Dermis microvascular lymphatic vessel endothelial cell (primary cell): ENCODE measurements around the gene GPR37. TPM values are rescaled to one million over a fixed set of nuclear protein-coding genes. Genes with fewer than 3 reads are reported as not detected.

Experiments
- DNase-seq, 2 donors: peaks; one replicate each; pipeline versions ENCODE4 v3.0.0 to v3.0.0-alpha.2; 2010; ENCODE audit warnings: low read depth in 2 of 2
- total RNA-seq: library from RNA; depleted of rRNA; stranded (reverse); fragments of >200 nt; gene quantifications from 2 replicates; pipeline ENCODE4 v1.2.1, GENCODE V29; 2014

The GPR37 gene
- total RNA-seq, 1 donor from 2014 or later, result 0.13 TPM

DNA sequence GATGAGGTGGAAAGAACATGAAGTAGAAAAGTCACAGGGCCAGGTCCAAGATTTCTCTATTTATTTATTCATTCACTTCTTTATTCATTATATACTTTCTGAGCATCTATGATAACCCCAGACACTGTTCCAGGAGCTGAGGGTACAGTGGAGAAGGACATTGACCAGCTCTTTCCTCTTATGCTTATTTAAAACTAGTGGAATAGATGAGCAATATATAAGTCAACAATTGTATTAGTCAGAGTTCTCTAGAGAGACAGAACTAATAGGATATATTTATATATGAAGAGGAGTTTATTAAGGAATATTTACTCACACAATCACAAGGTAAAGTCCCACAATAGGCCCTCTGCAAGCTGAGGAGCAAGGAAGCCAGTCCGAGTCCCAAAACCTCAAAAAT lies 15.0 kb upstream of the GPR37 start:
- no peak for DNase-seq

DNA sequence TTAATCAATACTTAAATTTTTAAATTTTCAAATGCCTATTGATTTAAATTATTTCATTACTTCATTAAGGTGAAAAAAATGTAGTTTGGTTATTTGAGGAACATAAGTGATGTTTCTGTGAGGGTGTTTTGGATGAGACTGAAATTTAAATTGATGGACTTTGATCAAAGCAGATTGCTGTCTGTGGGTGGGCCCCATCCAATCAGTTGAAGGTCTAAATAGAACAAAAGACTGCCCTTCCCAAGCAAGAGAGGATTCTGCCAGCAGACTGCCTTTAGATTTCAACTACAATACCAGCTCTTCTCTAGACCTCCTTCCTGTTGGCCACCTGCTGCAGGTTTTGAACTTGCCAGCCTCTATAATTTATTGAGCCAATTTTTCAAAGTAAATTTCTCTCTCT lies 14.5 kb upstream of the GPR37 start:
- no peak for DNase-seq

DNA sequence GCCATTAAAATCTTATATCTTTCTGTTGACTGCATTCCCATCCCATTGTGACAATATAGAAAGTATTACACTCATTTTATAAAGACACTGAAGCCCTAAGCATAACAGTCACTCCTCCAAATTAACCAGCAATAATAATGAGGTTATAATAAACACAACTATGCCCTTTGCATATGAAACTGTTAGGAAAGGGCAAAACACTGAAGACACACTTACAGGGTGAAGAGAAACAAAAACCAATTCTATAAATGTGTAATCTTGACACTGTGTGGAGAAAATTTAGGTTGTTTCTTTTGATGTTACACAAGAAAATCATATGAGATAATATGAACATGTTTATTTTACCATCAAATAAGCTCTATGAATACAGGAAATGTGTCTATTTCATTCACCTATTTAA lies 14.0 kb upstream of the GPR37 start:
- DNase-seq, result no peak

DNA sequence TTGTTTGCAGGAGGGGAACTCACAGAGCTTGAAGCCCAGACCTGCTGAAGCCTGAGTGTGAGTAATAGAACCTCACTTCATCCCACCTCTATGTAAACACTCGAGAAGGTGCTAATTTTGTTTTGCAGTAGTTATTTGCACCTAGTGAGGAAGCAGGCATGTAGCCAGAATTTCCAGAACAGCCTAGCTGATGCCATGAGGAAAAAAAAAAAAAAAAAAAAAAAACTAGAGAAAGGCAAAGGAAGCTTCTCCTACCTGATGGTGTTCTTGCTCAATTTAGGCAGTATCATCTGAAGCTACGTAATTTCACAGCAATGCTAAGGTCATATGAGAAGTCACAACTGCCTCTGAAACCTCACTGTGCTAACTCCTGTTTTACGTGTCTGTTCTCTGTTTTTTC lies 13.6 kb upstream of the GPR37 start:
- DNase-seq, result no peak

DNA sequence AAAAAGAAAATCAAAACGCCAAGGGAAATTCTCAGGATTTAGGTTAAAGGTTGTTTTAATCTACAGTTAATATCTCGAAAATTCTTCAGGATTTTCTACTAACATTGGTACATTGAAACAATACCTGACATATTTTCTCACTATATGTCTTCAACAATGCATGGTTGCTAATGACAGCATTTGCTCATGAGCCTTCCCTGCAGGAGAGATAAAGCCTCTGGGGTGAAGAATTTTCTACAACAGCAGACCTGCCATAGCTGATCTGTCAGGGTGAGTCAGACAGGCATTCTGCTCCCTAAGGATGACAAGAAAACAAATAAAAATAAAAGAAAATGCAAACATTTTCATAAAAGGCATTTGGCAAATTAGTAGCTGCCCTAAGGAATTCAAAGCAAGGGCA lies 11.7 kb upstream of the GPR37 start:
- DNase-seq, result no peak

DNA sequence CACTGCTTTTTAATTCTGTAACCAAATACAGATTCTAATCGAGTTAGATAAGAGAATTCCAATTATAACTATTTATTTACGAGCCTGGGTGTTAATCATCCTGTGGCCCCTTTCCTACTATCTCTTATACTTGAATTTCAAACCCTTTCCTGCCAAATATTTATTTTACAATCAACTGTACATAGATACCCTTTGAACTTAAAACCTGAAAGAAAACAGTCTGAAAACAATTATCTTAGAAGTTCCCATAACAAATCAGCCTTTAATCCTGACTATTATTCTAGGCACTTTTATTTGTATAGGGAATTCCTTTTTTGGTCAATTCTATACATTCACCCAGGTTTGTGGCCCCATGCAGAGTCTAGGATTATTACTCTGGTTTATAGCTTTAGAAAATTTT lies 10.6 kb upstream of the GPR37 start:
- DNase-seq, result no peak

DNA sequence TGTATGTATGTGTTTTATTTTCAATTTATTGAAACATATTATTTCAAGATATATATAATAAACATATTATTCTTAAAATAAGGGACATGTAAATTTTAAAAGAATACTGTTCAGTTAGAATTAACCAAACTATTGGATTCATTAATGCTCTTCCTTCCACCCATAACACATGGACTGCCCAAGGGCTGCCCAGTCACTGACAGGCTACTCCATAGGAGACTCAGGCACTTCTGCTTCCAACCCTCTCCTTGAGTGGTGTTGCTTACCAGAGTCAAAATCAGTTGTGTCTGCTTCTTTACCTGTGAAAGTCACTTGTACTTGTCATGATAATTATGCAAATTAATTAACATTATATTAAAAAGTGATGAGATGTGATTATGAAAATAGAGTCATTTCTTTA lies 9.8 kb upstream of the GPR37 start:
- DNase-seq, result no peak

DNA sequence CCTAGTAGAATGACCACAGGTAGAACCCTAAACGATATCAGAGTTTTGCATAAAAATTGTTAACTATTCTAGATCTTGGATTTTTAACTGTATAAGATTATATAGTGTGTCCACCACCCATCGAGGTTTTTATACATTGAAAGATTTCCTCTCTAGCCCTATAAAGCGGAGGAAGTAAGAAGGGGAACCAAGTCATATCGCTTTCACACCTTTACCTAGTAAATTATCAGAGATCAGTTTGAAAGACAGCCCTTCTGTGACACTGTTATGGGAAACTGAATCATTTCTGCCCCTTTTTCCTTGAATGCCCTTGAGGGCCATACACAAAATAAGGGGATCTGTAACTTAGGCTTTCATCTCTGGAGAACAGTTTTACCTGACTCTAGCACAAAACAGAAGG lies 8.3 kb upstream of the GPR37 start:
- no peak for DNase-seq

DNA sequence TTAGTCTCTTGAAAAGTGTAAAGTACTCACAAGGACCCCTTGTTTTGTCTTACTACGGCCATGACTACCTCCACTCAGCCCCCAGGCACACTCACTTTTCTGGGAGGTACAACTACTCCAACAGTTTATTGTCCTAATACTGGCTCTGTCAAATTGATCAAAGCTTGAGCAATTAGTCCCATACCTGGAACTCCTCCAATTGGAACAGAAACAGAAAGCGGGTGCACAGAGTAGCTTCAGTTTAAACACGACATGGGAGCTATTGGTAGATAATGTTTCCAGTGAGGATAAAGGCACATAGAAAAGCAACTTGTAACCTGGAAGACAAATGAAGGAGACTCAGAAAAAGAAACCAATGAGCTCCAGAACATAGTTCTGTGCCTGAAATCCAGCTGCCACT lies 7.7 kb upstream of the GPR37 start:
- no peak for DNase-seq

DNA sequence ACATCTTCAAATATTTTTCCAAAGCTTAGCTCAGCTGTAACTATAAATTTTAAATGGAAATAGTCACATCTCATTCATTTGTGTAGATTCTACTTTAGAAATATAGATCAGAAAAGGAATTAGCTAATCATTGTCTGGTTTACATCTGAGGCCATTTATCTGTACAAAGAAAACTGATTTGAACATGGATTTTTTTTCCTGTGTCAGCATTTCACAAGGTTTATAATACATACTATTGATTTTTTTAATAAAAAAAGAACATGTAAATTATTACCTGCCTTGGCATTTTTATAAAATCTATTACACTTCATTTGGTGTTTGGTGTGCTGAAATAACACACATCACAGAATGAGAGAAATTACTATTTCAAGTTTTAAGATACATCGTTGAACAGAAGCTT lies 3.5 kb upstream of the GPR37 start:
- no peak for DNase-seq

DNA sequence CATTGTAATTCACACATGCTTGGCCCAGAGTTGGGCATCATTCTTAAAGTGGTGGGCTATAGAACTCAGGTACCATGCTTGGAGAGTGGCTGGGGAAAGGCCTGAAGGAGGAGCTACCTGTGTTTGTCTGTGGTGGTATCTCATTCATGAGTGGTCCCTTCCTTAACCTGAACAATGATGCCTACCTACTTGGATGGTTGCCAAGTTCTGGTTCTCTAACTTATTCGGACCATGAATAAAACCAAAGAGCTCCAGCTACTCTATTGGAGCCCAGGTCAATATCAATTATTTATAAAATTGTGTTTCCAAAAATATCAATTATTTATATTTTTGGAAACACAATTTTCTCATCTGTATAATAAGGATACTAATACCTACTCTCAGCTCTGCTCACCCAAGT lies 2.9 kb upstream of the GPR37 start:
- DNase-seq, result no peak

DNA sequence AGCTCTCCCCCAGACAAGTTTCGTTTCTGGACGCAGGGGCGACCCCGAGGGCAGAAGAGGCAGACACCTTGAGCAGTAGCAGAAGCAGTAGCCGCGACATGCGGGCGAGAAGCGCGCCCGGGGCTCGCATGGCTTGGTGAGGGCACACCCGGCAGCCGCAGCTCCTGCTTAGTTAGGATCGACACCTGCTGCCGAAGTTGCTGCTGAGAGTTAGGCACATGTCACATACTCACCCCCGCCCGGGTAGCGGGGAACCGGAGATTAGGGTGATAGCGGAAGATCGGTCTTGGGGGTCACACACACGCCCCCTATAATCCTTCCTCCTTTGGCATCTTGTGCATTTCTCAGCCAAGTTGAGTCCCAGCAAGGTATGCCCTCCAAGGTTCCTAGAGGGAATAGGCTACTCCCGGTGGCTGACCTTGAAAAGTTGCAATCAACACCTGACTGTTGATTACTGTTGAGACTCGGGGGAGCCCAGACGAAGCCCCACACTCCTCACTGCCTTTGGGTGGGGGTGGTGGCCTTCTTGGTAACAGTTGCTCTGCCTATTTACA lies 668 bp downstream of the GPR37 start:
- peak in 1 of 2 donors; percentile 21 for DNase-seq

DNA sequence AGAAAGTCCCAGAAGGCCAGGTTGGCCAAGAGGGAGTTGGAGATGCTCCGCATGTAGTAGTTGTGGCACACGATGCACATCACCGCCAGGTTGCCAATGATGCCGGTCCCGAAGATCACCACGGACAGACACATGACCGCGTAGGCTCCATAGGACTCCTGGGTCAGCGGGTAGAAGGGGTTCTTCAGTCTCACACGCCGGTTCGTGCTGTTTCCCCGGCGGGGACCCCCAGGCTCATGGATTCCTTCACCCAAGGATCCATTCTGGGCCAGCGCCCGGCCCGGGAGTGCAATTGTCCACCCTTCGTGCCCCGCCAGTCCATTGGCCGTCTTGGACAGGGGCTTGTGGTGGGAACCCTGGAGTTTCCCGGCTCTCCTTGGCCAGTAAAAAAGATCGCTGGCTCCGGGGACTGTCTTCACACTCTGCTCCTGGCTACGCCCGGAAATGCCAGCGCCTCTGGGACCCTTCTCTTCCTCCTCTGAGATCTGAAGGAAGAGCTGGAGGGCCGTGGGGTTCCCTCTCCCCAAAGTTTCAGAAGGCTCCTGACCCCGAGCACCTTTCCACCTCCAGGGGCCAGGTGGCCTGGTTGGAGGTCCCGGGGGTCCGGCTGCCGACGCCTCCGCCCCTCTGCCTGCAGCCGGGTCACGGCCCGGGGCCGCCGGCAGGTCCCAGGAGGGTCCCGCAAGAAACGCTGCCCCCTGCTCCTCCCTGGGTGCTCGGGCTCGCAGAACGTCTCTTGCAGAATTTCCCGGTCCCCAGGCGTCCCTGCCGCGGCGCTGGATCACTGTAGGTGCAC lies 1.3 kb downstream of the GPR37 start:
- DNase-seq, result peak in 1 of 2 donors; percentile 5

DNA sequence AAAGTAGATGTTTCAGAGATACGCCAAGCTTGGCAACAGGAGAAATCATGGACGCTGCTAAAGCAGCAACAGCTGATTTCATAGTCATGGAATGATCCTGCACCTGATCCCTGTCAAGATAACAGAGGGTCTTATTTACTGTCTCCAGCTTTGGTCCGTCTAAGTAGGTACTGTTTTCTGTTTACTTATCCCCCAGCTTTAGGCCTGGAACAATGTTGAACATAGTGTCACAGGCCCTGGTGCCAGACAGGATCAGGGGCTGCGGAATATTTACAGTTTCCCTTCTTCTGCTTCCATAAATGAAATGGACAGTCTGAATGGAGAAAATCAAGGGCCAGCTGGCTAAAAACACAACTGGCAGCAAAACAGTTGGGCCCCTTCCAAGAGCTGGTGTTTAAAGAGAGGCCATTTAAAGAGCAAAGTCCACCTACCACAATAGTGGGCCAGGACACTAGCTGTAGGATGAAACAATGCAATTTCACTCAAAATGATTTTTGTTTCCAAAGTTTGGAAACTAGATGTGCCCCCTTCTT lies 2.9 kb downstream of the GPR37 start:
- peak in 1 of 2 donors; percentile 64 for DNase-seq

DNA sequence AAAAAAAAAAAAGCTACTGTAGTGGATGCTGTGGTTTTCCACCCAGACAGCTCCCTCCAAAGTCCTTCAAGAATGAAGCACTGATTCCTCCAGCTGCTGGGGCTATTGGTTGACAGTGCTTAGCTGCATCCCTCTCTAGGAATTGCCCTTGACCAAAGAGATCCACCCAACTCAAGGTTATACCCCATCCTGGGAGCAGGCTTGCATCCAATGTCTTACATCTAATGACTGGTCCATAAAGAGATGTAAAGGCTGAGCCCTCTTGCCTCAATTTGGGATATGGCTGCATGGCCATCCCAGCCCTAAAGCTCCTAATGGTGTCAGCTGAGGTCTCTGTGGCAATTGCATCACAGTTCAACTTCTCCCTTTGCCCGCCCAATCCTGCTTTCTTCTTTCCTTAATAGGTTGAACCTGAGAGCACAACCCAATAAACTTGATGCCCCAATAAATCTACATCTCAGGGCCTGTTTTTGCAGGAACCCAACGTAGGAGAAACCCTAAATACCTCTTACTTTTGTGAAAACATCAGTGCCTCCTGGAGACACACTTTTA lies 4.4 kb downstream of the GPR37 start:
- DNase-seq, result no peak

DNA sequence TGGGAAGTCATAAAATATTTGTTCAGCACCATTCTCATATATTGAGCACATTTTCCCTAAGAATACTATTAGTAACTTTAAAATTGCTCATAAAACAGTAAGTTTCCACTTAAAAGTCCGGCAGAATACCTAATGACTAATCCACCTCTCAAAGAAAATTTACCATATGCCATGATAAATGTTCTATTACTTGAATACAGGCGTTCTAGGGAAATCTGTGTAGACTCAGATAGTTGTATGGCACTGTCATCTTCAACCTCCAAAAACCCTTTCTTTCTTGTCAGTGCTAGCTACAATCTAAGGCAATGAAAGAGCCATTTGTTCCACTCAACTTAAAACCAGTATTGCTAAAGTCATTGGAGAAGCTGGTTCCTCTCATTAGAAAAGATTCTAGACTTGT lies 7.3 kb downstream of the GPR37 start:
- no peak for DNase-seq

DNA sequence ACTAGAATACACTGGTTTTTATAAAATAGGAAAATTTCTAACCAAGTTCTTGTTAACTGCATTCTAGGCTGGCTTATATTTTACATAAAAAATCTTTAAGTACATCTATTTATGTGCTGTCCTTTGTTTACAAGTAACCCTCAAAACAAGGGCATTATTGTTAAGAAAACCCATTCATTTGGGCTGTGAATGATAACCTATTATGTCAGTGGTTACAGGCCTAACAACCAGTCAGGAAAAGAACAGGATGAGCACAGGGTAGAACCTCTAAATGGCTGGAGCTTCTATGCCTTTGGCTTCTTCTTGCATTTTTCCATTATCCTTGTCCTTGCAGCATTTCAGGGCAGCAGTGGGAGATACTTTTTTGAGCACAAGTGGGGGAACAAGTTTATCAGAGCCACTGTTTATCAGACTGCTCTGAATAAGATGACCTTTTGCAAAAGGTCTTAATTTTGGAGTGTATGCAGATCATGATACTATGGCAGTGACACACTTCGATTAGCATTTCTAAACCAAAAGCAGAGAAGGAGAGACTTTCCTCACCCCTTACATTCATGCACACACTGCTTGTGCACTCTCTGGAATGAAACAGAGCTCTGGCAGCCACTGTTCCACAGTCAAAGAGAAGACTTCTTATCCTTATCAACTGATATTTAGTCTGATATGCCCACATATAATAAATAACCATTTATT lies 10.9 kb downstream of the GPR37 start:
- DNase-seq, result no peak

DNA sequence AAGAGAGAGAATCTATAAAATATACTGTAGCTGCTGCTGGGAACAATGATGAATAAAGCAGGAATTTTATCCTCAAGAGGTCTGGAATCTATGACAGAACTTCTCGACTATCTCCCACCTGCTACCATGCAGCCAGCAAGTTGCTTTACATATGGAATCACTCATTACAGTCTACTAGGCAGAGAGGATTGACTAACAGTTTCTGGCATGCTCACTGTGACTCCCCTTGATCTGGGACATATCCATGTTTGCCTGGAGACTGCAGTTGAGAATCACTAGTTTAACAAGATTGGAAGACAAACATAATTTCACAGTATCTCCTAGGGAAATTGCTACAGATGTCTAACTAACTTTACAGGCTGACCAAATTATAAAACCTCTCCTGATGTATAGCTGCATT lies 13.3 kb downstream of the GPR37 start:
- DNase-seq, result no peak

DNA sequence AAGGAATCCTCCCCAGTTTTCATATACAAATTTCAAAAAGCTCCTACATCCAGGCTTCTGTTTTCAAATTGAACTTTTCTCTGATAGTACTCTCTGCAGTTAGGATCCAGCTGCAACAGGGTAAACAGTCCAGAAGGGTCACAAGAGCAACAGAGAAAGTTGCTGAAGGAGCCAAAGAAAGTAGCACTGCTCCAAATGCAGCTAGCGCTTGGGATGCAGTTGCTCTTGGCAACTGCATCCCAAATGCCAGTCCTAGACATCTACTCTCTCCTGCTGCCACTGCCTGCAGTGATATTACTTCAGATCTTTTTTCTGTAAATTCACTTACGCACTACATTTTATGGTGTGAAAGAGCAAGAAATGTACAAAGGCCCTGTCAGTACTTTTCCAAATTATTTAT lies 14.6 kb downstream of the GPR37 start:
- DNase-seq, result no peak

DNA sequence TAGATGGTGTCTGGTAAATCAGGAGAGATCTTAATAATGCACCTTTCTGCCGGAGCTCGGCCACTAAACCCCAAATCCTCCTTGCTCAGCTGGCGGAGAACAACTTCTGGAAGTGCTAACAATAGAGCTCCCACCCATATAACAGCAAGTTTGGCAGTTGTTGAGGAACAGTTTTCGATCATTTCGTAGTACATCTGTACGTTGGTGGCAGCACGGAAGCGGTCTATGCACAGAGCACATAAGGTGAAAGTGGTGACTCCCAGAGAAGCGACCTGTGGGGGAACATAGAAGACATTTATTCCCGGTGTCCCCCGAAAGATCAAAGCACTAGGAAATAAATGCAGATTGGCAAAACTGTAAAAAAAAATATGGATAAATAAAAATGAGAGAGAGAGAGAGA lies 18.5 kb downstream of the GPR37 start:
- no peak for DNase-seq

DNA sequence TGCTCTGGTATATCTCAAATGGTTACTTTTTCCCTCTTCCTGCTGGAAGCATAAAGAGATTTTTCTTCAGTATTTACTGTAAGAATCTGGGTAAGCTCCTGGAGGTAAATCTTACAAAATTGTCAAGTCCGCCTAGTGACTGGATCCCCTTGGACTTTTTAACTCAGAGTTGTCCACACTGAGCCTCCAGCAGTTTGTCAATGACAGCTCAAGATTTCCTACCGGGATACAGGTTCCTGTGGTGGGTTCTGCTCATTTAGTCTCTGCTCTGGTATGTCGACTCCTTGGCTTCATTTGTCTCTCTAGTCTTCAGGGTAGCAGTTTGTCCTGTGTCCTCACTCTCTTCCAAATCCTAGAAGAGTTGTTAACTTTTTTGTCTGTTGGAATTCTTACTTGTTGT lies 27.0 kb downstream of the GPR37 start:
- DNase-seq, result no peak

DNA sequence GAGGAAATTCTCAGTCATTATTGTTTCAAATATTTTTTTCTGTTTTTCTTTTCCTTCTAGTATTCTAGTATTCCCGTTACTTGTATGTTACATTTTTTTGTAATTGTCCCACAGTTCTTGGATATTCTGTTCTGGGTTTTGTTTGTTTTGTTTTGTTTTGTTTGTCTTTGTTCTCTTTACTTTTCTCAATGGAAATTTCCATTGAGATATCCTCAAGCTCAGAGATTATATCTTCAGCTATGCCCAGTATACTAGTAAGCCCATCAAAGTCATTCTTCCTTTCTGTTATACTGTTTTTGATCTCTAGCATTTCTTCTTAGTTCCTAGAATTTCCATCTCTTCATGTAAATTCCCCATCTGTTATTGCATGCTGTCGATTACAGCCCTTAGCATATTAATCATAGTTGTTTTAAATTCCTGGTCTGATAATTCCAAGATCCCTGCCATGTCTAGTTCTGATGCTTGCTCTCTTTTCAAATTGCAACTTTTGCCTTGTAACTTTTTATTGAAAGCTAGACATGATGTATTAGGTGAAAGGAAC lies 27.8 kb downstream of the GPR37 start:
- DNase-seq, result no peak
